Panc1 (cell line): Measurements from ENCODE around the gene CTRB1. TPM values are rescaled to one million over a fixed set of nuclear protein-coding genes. Genes with fewer than 3 reads are reported as not detected.
"Not testable (repeated sequence)": the region's sequence is repeated elsewhere in the genome, so short reads cannot be mapped to it uniquely, and the experiment has no call there.

Experiments used
- ATAC-seq: fragments of 200-7000 bp; cut with Tn5 transposase; 2 replicates; pipeline ENCODE4 v1.9.1; 2020; ENCODE audit warnings: mild to moderate bottlenecking, moderate library complexity
- BruUV-seq: library from RNA; stranded (reverse); fragments of 400-500 nt; replicated peaks from 2 replicates; lab custom pipeline; 2021; lab: Mats Ljungman, UMichigan
- CTCF ChIA-PET: fragments of 300-600 bp; sonication (Branson Sonifier 250); formaldehyde crosslinking; loops from one replicate; lab custom pipeline; 2022; ENCODE audit warnings: antibody characterized with exemption; lab: Charles Lee
- POLR2A ChIA-PET: fragments of 300-600 bp; sonication (Branson Sonifier 250); formaldehyde crosslinking; loops from one replicate; lab custom pipeline; 2022; ENCODE audit warnings: antibody characterized with exemption; lab: Charles Lee
- DNase-seq: peaks from one replicate; pipeline ENCODE4 v3.0.0-alpha.2; 2010; ENCODE audit warnings: low read depth, low spot score
- H3K27ac ChIP-seq: 2 replicates; pipeline ENCODE4 v1.5.1; 2011; ENCODE audit warnings: mild to moderate bottlenecking, low read length, inconsistent platforms
- H3K27me3 ChIP-seq: fragments of 200-500 bp; sonication (Bioruptor generic); 2 replicates; pipeline ENCODE4 v1.6.0; 2014; ENCODE audit warnings: low read length, inconsistent platforms; ENCODE audit not compliant: control insufficient read depth, insufficient read depth
- H3K36me3 ChIP-seq: fragments of 200-500 bp; sonication (Bioruptor generic); 2 replicates; pipeline ENCODE4 v1.5.1; 2014; ENCODE audit warnings: inconsistent platforms, mild to moderate bottlenecking, low read length, moderate library complexity; ENCODE audit not compliant: control insufficient read depth, insufficient read depth
- H3K4me1 ChIP-seq: 2 replicates; pipeline ENCODE4 v1.5.1; 2011; ENCODE audit warnings: inconsistent platforms, mild to moderate bottlenecking, low read length, moderate library complexity; ENCODE audit not compliant: control insufficient read depth, insufficient read depth
- H3K4me3 ChIP-seq, 2 experiments: 2 replicates each; pipeline ENCODE4 v1.5.1; 2011 to 2012; ENCODE audit warnings: low read depth in 2 of 2, low read length in 2 of 2, mild to moderate bottlenecking in 2 of 2, inconsistent platforms in 1 of 2, moderate library complexity in 1 of 2
- H3K9me3 ChIP-seq: fragments of 200-500 bp; sonication (Bioruptor generic); 2 replicates; pipeline ENCODE4 v1.5.1; 2014; ENCODE audit warnings: low read depth, mild to moderate bottlenecking, inconsistent platforms, low read length, moderate library complexity; ENCODE audit not compliant: control insufficient read depth, insufficient read depth
- CTCF ChIP-seq: fragments of 450-650 bp; IDR thresholded peaks from 2 replicates; pipeline ENCODE4 v1.5.1; 2017; ENCODE audit warnings: mild to moderate bottlenecking
- POLR2AphosphoS5 ChIP-seq: IDR thresholded peaks from 2 replicates; pipeline ENCODE4 v1.6.1; 2012; ENCODE audit warnings: mild to moderate bottlenecking, low read depth, low read length, moderate library complexity
- REST ChIP-seq, 2 experiments: IDR thresholded peaks; 2 replicates each; pipeline ENCODE4 v1.6.1; 2011 to 2012; ENCODE audit warnings: low read depth in 2 of 2, control low read depth in 1 of 2, low read length in 1 of 2, mild to moderate bottlenecking in 1 of 2, moderate library complexity in 1 of 2; ENCODE audit not compliant: insufficient read depth in 1 of 2
- SIN3A ChIP-seq: IDR thresholded peaks from 2 replicates; pipeline ENCODE4 v1.6.1; 2012; ENCODE audit warnings: low read depth, mild to moderate bottlenecking, low read length, moderate library complexity, borderline replicate concordance; ENCODE audit not compliant: insufficient read depth
- TCF7L2 ChIP-seq: IDR thresholded peaks from 2 replicates; pipeline ENCODE4 v1.6.1; 2011; ENCODE audit warnings: mild to moderate bottlenecking, low read depth, low read length, inconsistent platforms
- in situ Hi-C: cut with HindIII; loops from 2 replicates; pipeline ENCODE4 v1.10.0; 2016; ENCODE audit warnings: low sequenced_read_pairs, low pct_unique_long_range_greater_than_20kb
- intact Hi-C: fragments of 100-400 bp; cut with micrococcal nuclease; formaldehyde crosslinking; loops from one replicate; pipeline ENCODE4 v1.10.0; 2022; ENCODE audit not compliant: unreplicated experiment
- total RNA-seq: library from RNA; stranded (reverse); gene quantifications from one replicate; pipeline ENCODE4 v1.2.1, GENCODE V29; 2021; ENCODE audit not compliant: unreplicated experiment

The CTRB1 gene
- total RNA-seq, 1 experiment from 2014 or later: 2.7 TPM

- Histone ChIP-seq H3K4me3 (no peak overlapping the region), H3K9me3 (no peaks in the 10 kb centered on the region), H3K36me3 (no peaks in the 10 kb centered on the region), H3K27ac (no peak overlapping the region), H3K27me3 (no peaks in the 10 kb centered on the region), H3K4me1 (no peaks in the 10 kb centered on the region)
- CTCF ChIA-PET: no interaction called here
- POLR2A ChIA-PET: no interaction called here
- DNase-seq: no peak
- in situ Hi-C loops: no loop called here
- intact Hi-C loops: no loop called here
- no TSS peak for BruUV-seq
- no peak for TF ChIP-seq TCF7L2
- no peak for ATAC-seq
Observed at GRCh38 chr16:75219838-75220237, 1.1 kb downstream of the CTRB1 start.

GRCh38 chr16:75222271-75222783 is 3.5 kb downstream of the CTRB1 start:
- no peaks in the 10 kb centered on the region for H3K36me3 ChIP-seq
- no peak for TF ChIP-seq SIN3A
- no peak for TF ChIP-seq TCF7L2
- no peak for TF ChIP-seq CTCF
- TF ChIP-seq POLR2AphosphoS5: no peak
- no peak for TF ChIP-seq REST (IDR thresholded peaks at IDR 0.05; ENCODE audit: insufficient read depth in 1 of 2, low read depth in 2 of 2, low read length in 1 of 2)
- no TSS peak for BruUV-seq
- intact Hi-C loops: no loop called here
- no peak for ATAC-seq
- H3K9me3 ChIP-seq: no peaks in the 10 kb centered on the region
- peaks cover 3% of the 10 kb centered on the region; the same call in 1 of the 2 replicates for H3K4me1 ChIP-seq
- in situ Hi-C loops: no loop called here
- H3K27me3 ChIP-seq: no peaks in the 10 kb centered on the region
- ChIA-PET POLR2A (no interaction called here), CTCF (interaction anchor here (0.7 kb wide), 1 partner anchor 80 kb away, joined by 3 read pairs; no protein-coding TSS in a partner anchor)
- H3K4me3 ChIP-seq: no peak overlapping the region
- DNase-seq: no peak
- no peak overlapping the region for H3K27ac ChIP-seq

- H3K27ac ChIP-seq, BruUV-seq, CTCF ChIA-PET, intact Hi-C loops, H3K9me3 ChIP-seq, H3K36me3 ChIP-seq, H3K4me3 ChIP-seq, H3K4me1 ChIP-seq, DNase-seq, H3K27me3 ChIP-seq, POLR2A ChIA-PET, in situ Hi-C loops, ATAC-seq: not testable (repeated sequence)
Observed at GRCh38 chr16:75223129-75223528, 4.3 kb downstream of the CTRB1 start.
